Cerebellar cortex (tissue), 1 donor: ENCODE measurements around the gene NXPH4.

Source experiments
- DNase-seq: peaks from one replicate; pipeline ENCODE4 v3.0.0-alpha.2; 2015; ENCODE audit warnings: low spot score

The NXPH4 gene

DNA sequence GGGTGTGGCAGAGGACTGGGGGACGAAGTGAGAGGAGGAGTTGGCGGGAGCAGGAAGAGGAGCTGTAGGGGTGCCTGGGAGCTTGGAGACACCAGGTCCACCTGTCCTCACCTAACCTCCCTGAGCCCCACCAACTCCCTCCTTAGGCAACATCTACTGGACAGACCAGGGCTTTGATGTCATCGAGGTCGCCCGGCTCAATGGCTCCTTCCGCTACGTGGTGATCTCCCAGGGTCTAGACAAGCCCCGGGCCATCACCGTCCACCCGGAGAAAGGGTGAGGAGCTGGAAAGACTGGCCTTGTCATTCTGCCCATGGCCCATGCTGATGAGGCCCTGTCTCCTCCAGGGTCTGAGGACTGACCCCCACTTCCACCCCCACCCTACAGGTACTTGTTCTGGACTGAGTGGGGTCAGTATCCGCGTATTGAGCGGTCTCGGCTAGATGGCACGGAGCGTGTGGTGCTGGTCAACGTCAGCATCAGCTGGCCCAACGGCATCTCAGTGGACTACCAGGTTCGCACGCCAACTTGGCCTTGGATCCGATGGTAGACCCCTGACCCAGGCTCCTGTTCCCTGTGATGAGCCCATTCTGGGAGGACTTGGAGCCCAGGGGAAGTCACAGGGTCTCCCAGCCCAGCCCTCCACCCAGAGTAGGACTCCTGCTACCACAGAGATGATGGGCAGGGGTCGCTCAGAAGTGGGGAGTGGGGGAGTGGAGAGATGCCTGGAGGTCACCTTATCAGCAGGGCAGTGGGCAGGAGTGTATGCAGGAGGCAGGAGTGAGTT, 32.5 kb upstream of the NXPH4 start:
- DNase-seq = no peak

GRCh38 chr12:57185403-57185802, 31.2 kb upstream of the NXPH4 start:
- no peak for DNase-seq

GRCh38 chr12:57185906-57186508, 30.6 kb upstream of the NXPH4 start:
- DNase-seq = no peak

- DNase-seq = peak; percentile 57
These were observed 29.1 kb upstream of the NXPH4 start for GRCh38 chr12:57187222-57188089.

- DNase-seq = no peak
These were observed 28.5 kb upstream of the NXPH4 start for GRCh38 chr12:57188090-57188425.

DNA sequence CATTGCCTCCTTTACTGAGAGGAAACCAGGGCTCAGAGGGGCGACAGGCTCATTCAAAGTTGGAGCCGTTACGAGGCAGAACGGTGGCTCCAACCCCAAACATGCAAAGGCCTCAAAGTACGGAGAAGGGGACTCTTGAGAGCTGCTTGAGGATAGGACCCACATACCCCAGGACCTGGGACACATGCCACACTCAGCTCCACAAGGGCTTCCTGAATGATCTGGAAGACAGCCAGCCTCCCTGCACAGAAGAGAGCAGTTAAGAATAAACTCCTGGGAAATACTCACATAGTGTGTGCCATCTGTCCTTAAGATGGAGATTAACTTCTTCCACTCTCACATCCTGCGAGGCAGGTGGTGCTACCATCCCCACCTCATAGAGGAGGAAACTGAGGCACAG, 26.6 kb upstream of the NXPH4 start:
- peak; percentile 62 for DNase-seq

GRCh38 chr12:57190821-57191220, 25.8 kb upstream of the NXPH4 start:
- no peak for DNase-seq

DNA sequence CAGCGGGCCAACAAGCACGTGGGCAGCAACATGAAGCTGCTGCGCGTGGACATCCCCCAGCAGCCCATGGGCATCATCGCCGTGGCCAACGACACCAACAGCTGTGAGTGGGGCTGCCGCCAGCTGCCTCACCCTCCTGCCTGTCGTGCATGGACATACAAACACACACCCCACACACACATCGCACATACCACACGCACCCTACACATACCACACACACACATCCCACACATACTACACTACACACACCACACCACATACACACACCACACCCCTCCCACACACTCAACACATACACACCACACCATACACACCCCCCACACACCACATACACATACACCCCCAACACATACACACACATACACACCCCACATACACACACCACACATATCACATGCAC, 25.2 kb upstream of the NXPH4 start:
- no peak for DNase-seq

- DNase-seq = no peak
These were observed 23.7 kb upstream of the NXPH4 start for GRCh38 chr12:57192920-57193319.

DNA sequence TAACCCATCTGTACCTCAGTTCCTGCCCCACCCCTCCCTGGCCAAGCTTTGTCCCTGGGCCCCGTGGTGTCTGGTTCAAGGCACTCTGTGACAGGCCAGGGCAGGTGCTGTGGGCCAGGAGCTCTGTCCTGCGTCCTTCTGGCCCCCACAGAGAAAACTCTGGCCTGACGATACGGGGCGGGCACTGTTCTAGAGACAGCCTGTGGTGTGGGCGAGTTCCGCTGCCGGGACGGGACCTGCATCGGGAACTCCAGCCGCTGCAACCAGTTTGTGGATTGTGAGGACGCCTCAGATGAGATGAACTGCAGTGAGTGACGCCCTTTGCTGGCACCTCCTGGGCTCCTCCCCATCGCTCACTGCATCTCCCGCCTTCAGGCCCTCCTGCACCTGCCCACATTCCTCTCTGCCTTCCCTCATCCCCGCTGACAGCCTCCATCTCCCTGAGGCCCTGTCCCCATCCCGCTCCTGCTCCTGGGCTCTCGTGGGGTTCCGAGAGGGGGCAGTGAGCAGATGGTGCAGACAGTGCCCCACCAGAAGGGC, 22.8 kb upstream of the NXPH4 start:
- no peak for DNase-seq

GRCh38 chr12:57194253-57194652, 22.3 kb upstream of the NXPH4 start:
- DNase-seq = no peak

DNA sequence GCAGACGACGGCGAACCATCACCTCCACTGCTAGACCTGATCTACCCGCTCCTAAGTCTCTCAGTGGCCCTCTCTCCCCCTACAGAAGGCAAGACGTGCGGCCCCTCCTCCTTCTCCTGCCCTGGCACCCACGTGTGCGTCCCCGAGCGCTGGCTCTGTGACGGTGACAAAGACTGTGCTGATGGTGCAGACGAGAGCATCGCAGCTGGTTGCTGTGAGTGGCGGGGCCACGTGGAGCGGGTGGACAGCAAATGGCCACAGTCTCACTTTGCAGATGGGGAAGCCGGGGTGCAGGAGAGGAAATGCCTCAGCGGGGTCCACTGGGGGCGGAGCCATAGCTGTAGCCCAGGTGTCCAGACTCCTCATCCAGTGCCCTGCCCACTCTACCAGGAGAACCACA, 21.4 kb upstream of the NXPH4 start:
- no peak for DNase-seq

DNA sequence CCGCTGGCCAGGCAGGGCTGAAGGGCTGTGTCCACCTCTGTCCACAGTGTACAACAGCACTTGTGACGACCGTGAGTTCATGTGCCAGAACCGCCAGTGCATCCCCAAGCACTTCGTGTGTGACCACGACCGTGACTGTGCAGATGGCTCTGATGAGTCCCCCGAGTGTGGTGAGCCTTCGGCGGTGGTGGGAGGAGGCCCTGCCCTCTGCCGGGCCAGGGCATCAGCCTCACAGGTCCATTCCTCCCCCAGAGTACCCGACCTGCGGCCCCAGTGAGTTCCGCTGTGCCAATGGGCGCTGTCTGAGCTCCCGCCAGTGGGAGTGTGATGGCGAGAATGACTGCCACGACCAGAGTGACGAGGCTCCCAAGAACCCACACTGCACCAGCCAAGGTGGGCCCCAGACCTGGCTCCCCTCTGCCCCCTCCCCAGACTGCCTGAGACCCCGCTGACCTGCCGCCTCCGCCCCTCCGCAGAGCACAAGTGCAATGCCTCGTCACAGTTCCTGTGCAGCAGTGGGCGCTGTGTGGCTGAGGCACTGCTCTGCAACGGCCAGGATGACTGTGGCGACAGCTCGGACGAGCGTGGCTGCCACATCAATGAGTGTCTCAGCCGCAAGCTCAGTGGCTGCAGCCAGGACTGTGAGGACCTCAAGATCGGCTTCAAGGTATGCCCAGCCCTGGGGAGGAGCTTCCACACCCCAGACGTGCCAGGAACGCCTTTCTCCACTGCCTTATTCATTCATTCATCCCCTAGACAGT, 20.8 kb upstream of the NXPH4 start:
- peak; percentile 53 for DNase-seq

GRCh38 chr12:57196439-57196838, 20.2 kb upstream of the NXPH4 start:
- DNase-seq = no peak

DNA sequence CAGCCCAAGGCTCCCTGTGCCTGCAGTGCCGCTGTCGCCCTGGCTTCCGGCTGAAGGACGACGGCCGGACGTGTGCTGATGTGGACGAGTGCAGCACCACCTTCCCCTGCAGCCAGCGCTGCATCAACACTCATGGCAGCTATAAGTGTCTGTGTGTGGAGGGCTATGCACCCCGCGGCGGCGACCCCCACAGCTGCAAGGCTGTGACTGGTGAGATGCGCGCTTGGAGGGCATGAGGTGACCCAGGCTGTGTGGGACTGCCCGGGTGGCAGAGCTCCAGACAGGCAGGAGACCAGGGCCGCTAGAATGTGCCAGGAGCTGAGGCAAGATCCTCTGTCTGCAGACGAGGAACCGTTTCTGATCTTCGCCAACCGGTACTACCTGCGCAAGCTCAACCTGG, 19.6 kb upstream of the NXPH4 start:
- no peak for DNase-seq

DNA sequence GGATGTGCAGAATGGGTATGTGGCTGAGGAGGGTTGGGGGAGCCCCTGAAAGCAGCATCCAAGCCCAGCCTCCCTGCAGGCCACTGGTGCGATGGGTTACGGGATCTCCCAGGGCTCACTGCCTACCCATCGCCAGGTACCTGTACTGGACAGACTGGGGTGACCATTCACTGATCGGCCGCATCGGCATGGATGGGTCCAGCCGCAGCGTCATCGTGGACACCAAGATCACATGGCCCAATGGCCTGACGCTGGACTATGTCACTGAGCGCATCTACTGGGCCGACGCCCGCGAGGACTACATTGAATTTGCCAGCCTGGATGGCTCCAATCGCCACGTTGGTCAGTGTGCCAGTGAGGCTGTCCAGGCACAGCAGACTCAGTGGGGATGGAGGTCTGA, 18.3 kb upstream of the NXPH4 start:
- DNase-seq = no peak

GRCh38 chr12:57199191-57199590, 17.4 kb upstream of the NXPH4 start:
- no peak for DNase-seq

- DNase-seq = no peak
These were observed 16.1 kb upstream of the NXPH4 start for GRCh38 chr12:57200497-57200896.

DNA sequence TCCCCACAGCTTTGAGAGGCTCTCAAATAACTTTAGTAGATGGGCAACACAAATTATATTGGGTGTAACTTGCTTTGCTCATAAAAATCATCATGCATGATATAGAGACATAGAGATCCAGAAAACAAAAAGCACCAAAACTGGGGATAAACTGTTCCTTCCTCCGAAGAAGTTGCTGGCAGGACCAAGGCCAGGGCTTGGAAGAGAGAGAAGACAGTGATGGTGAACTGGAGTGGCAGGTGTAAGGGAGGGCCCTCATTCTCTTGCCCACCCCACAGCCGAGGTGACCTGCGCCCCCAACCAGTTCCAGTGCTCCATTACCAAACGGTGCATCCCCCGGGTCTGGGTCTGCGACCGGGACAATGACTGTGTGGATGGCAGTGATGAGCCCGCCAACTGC, 15.4 kb upstream of the NXPH4 start:
- no peak for DNase-seq

GRCh38 chr12:57201631-57202030, 15.0 kb upstream of the NXPH4 start:
- no peak for DNase-seq

GRCh38 chr12:57202321-57202720, 14.3 kb upstream of the NXPH4 start:
- DNase-seq = no peak

GRCh38 chr12:57203201-57203600, 13.4 kb upstream of the NXPH4 start:
- peak; percentile 54 for DNase-seq
